Measurements from ENCODE around the gene MAD2L2. TPM values are rescaled to one million over a fixed set of nuclear protein-coding genes. Genes with fewer than 3 reads are reported as not detected.

MAD2L2 gene
- total RNA-seq, 2 donors from 2014 or later = 26.9 to 27.3 TPM

- Histone ChIP-seq H3K4me3 (no peak overlapping the region), H3K9me3 (no peaks in the 10 kb centered on the region), H3K36me3 (no peaks in the 10 kb centered on the region), H3K4me1 (ENCODE audit: control insufficient read depth in 1 of 2, low read depth in 2 of 2) (peaks cover 0 to 5% of the 10 kb centered on the region in 2 donors), H3K27ac (no peak overlapping the region), H3K27me3 (replicated peaks; ENCODE audit: insufficient read depth) (peaks cover 4% of the 10 kb centered on the region)
- DNase-seq (ENCODE audit: low spot score) (no peak), ATAC-seq (ENCODE audit: insufficient number of reproducible peaks, low FRiP score, low read depth) (no peak)
- no peak for TF ChIP-seq CTCF (IDR thresholded peaks at IDR 0.05)
These were observed 31.3 kb upstream of the MAD2L2 start for GRCh38 chr1:11712285-11712684.

GRCh38 chr1:11711490-11711889 lies 30.5 kb upstream of the MAD2L2 start:
- Histone ChIP-seq H3K27ac (no peak overlapping the region), H3K36me3 (no peaks in the 10 kb centered on the region), H3K27me3 (replicated peaks; ENCODE audit: insufficient read depth) (peaks cover 4% of the 10 kb centered on the region), H3K4me3 (no peak overlapping the region), H3K9me3 (no peaks in the 10 kb centered on the region), H3K4me1 (ENCODE audit: control insufficient read depth in 1 of 2, low read depth in 2 of 2) (peaks cover 0 to 5% of the 10 kb centered on the region in 2 donors)
- no peak for ATAC-seq (ENCODE audit: insufficient number of reproducible peaks, low FRiP score, low read depth)
- DNase-seq (ENCODE audit: low spot score) = no peak
- no peak for TF ChIP-seq CTCF (IDR thresholded peaks at IDR 0.05)

DNA sequence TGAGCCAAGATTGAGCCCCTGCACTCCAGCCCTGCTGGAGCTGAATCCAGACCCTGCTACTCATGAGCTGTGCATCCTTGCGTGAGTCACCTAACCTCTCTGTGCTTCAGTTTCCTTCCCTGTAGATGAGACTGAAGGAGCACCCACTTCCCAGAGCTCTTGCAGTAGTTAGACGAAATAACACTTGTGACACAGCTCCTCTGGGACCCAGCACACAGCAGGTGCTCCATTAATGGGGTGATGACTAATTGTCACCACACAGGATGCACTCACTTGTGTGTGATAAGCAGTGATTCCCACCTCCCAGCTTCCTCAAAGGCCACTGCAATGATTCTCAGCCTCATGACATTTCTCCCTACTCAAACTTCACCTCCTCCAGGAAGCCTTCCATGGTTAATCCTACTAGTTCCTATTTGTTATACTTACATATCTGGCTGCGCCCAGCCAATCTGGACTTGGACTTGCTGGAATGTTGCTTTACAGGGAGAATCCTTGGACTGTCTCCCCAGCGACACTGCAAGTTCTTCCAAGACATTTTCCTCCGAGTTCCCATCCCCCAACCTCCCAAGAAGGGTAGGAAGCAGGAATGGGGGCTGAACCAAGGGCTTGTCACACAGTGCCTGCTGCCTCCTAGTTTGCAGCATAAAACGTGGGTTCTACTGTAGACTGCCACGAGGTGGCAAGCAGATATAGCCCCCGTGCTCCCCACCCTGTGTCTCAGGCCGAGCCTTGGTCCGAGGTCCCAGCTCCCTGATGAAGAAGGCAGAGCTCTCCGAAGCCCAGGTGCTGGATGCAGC lies 27.8 kb upstream of the MAD2L2 start:
- no peak for TF ChIP-seq CTCF (IDR thresholded peaks at IDR 0.05)
- Histone ChIP-seq H3K9me3 (no peaks in the 10 kb centered on the region), H3K4me3 (no peak overlapping the region), H3K27ac (no peak overlapping the region), H3K36me3 (no peaks in the 10 kb centered on the region), H3K4me1 (ENCODE audit: control insufficient read depth in 1 of 2, low read depth in 2 of 2) (peaks cover 0 to 5% of the 10 kb centered on the region in 2 donors), H3K27me3 (replicated peaks; ENCODE audit: insufficient read depth) (peaks cover 4% of the 10 kb centered on the region)
- no peak for DNase-seq (ENCODE audit: low spot score)
- no peak for ATAC-seq (ENCODE audit: insufficient number of reproducible peaks, low FRiP score, low read depth)

- H3K4me1 ChIP-seq (ENCODE audit: control insufficient read depth in 1 of 2, low read depth in 2 of 2) = peaks cover 0 to 5% of the 10 kb centered on the region in 2 donors
- ATAC-seq (ENCODE audit: insufficient number of reproducible peaks, low FRiP score, low read depth) (no peak), DNase-seq (ENCODE audit: low spot score) (no peak)
- no peak for TF ChIP-seq CTCF (IDR thresholded peaks at IDR 0.05)
- no peaks in the 10 kb centered on the region for H3K36me3 ChIP-seq
- peaks cover 4% of the 10 kb centered on the region for H3K27me3 ChIP-seq (replicated peaks; ENCODE audit: insufficient read depth)
- no peak overlapping the region for H3K4me3 ChIP-seq
- H3K9me3 ChIP-seq = no peaks in the 10 kb centered on the region
- H3K27ac ChIP-seq = no peak overlapping the region
These were observed 26.8 kb upstream of the MAD2L2 start for GRCh38 chr1:11707621-11708276.

GRCh38 chr1:11706292-11706691 lies 25.3 kb upstream of the MAD2L2 start:
- no peak overlapping the region for H3K27ac ChIP-seq
- ATAC-seq (ENCODE audit: insufficient number of reproducible peaks, low FRiP score, low read depth) = no peak
- H3K4me3 ChIP-seq = no peak overlapping the region
- peaks cover 5 to 10% of the 10 kb centered on the region in 2 donors for H3K4me1 ChIP-seq (ENCODE audit: control insufficient read depth in 1 of 2, low read depth in 2 of 2)
- H3K36me3 ChIP-seq = no peaks in the 10 kb centered on the region
- H3K27me3 ChIP-seq (replicated peaks; ENCODE audit: insufficient read depth) = peaks cover 3% of the 10 kb centered on the region
- no peak for TF ChIP-seq CTCF (IDR thresholded peaks at IDR 0.05)
- no peaks in the 10 kb centered on the region for H3K9me3 ChIP-seq
- DNase-seq (ENCODE audit: low spot score) = no peak

All from thoracic aorta (tissue), 2 donors.